ENCODE measurements around the gene FHIT.

GRCh38 chr3:60136601-60137000 lies 1114.7 kb downstream of the FHIT start:
- TF ChIP-seq EZH2 (IDR thresholded peaks at IDR 0.05; ENCODE audit: insufficient read depth, poor library complexity, severe bottlenecking), result no peak
- TF ChIP-seq EZH2phosphoT487 (IDR thresholded peaks at IDR 0.05; ENCODE audit: insufficient read depth, low read depth), result no peak

Measured in GM23248 (cell line).